Measurements from ENCODE around the gene SLC2A6. TPM values are rescaled to one million over a fixed set of nuclear protein-coding genes. Genes with fewer than 3 reads are reported as not detected.
A peak's percentile ranks its signal among the peaks of the same experiment; 100 is the strongest.

The SLC2A6 gene
- total RNA-seq, 8 experiments from 2014 or later, result 4.7 to 23.0 (median 9.7) TPM

DNA sequence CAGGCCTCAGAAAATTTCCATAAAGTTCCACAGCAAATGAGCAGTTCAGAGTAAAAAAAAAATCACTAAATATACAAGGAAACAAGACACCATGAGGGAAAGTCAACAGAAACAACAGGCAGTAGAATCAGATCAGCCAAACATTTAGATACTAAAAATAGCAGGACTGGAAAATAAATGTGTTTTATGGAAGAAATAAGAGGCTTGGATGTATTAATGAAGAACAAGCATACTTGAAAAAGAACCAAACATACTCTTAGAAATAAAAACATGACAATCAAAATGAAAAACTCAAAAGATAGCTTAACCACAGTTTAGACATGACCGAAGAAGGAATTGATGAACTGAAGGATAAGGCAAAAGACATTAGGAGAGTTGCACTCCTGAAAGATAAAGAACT lies 23.2 kb upstream of the SLC2A6 start:
- Histone ChIP-seq H3K4me3 (no peak overlapping the region), H3K27ac (no peak overlapping the region), H3K4me1 (replicated peaks in 1 of 2) (peaks cover 9 to 12% of the 10 kb centered on the region in 2 donors)
- ATAC-seq (replicated peaks in 6 of 8), result no peak
- in situ Hi-C loops (cut with MboI; ENCODE audit: low pct_unique_long_range_greater_than_20kb in 2 of 9, low sequenced_read_pairs in 9 of 9, unreplicated experiment in 9 of 9), result no loop called here
- 0 to 100% (median 89%) methylated on average over 1 of the region's 1 CpG for WGBS, 10 experiments

DNA sequence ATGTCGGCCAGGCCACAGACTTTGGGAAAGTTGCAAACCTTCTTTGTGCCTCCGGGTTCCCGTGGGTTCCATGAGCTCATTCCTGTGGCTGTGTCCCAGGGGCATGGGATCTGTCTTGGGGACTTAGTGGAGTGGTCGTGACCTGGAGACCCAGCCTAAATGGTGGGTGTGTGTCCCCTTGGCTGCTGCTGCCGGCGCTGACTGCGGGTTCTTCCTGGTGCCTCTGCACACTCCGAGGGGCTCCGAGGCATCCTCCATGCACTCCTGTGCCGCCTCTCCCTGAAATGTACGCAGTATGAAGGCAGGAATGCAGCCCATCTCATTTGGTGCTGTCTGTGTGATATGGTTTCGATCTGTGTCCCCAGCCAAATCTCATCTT lies 21.0 kb upstream of the SLC2A6 start:
- ATAC-seq (replicated peaks in 6 of 8), result no peak
- in situ Hi-C loops (cut with MboI; ENCODE audit: low pct_unique_long_range_greater_than_20kb in 2 of 9, low sequenced_read_pairs in 9 of 9, unreplicated experiment in 9 of 9), result loop anchor here in 5 of 9 experiments (25.0 kb wide), 3 partner anchors 313 to 488 kb away; partner anchors contain the start of gene GTF3C5 (in 2 of the 5)
- Histone ChIP-seq H3K4me3 (no peak overlapping the region), H3K4me1 (replicated peaks in 1 of 2) (peaks cover 6 to 9% of the 10 kb centered on the region in 2 donors), H3K27ac (no peak overlapping the region)
- 67 to 100% (median 83%) methylated on average over 1 to 12 of the region's 12 CpGs; no CpG with 5 or more reads in 3 of the 10 experiments for WGBS, 10 experiments

DNA sequence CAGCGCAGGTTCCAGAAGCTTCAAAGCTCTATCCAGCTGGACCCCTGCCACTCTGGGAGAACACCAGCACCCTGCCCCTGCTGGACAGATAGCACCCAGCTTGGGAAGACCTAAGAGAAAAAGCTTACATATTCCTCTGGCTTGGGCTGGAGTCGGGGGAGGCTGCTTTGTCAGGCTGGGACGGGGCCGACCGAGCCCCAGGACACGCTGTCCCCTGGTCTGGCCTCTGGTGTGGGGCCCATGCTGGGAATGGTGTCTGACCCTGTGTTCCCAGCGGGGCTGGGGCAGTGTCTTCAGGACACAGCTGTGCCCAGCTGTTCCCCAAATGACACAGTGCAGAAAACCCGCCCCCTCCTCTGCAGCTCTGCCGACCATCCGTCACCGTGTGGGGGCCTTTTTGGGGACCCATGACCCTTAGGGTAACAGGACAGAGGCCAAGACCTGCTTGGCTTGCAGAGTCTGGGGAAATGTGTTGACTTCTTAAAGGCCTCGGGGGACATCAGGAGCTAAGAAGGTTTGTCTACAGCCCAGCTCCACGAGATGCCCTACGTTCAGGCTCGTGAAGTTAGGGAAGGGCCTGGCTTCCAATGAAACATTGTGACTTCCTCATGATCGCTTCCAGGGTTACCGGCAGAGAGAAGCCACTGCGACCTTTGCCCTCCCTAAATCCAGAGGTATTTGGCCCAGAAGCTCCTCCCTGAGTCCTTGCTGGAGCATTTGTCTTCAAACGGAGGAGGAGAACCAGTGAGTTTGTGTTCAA lies 20.4 kb upstream of the SLC2A6 start:
- in situ Hi-C loops (cut with MboI; ENCODE audit: low pct_unique_long_range_greater_than_20kb in 2 of 9, low sequenced_read_pairs in 9 of 9, unreplicated experiment in 9 of 9), result loop anchor here in 5 of 9 experiments (25.0 kb wide), 3 partner anchors 312 to 487 kb away; partner anchors contain the start of gene GTF3C5 (in 2 of the 5)
- ATAC-seq (replicated peaks in 6 of 8), result no peak
- H3K4me3 ChIP-seq, result no peak overlapping the region
- H3K27ac ChIP-seq, result no peak overlapping the region
- 20 to 80% (median 53%) methylated on average over 1 to 11 of the region's 19 CpGs; no CpG with 5 or more reads in 2 of the 10 experiments for WGBS, 10 experiments
- peaks cover 6 to 9% of the 10 kb centered on the region in 2 donors for H3K4me1 ChIP-seq (replicated peaks in 1 of 2)

DNA sequence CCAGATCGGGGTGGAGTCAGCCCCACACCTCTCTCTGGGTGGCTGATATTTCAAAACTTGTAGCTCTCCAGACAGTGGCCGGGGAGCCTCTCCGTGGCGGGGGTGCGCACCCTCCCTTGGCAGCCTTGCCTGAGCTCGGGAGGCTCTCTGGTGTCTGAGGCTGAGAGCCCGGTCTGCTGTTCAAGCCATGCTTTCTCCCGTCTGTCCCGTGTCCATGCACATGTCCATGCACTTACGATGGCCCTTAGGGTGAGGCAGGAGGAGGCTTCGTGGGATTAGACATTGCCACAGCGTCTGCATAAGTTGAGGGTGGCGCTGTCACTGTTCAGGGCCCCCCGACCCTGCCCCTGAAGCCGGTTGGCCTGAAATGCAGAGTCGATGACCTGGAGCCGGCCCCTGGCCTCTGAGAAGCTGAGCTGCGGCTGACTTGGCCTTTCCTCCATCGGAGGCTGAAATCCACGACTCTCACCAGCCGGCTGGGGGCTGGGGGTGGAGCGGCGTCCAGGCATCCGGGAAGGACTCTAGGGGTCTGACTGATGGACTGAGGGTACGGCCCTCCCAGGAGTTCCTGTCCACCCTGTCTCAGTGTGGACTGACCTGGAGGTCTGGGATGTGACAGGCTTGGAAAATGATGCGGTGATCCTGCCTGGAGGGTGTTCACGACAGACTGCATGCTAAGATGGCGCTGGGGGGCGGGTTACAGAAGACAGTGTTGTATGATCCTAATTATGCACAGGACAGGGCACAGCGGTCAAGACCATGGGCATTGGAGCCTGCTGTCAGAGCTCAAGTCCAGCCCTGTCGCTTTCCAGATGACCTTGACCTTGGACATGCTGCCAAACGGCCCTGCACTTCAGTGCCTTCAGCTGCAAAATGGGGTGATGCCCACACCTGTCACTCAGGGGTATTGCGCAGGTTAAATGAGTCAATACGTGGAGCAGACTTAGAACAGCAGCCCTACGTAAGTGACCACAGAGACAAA lies 18.3 kb upstream of the SLC2A6 start:
- H3K27ac ChIP-seq, result no peak overlapping the region
- peaks cover 6 to 9% of the 10 kb centered on the region in 2 donors for H3K4me1 ChIP-seq (replicated peaks in 1 of 2)
- ATAC-seq (replicated peaks in 6 of 8), result peak in 5 of 8 experiments; percentile 13 to 69 (median 39)
- in situ Hi-C loops (cut with MboI; ENCODE audit: low pct_unique_long_range_greater_than_20kb in 2 of 9, low sequenced_read_pairs in 9 of 9, unreplicated experiment in 9 of 9), result loop anchor here in 5 of 9 experiments (25.0 kb wide), 3 partner anchors 310 to 485 kb away; partner anchors contain the start of gene GTF3C5 (in 2 of the 5)
- whole genome bisulfite sequencing, 10 experiments, result 0 to 83% (median 58%) methylated on average over 1 to 14 of the region's 35 CpGs; no CpG with 5 or more reads in 2 of the 10 experiments
- no peak overlapping the region for H3K4me3 ChIP-seq

DNA sequence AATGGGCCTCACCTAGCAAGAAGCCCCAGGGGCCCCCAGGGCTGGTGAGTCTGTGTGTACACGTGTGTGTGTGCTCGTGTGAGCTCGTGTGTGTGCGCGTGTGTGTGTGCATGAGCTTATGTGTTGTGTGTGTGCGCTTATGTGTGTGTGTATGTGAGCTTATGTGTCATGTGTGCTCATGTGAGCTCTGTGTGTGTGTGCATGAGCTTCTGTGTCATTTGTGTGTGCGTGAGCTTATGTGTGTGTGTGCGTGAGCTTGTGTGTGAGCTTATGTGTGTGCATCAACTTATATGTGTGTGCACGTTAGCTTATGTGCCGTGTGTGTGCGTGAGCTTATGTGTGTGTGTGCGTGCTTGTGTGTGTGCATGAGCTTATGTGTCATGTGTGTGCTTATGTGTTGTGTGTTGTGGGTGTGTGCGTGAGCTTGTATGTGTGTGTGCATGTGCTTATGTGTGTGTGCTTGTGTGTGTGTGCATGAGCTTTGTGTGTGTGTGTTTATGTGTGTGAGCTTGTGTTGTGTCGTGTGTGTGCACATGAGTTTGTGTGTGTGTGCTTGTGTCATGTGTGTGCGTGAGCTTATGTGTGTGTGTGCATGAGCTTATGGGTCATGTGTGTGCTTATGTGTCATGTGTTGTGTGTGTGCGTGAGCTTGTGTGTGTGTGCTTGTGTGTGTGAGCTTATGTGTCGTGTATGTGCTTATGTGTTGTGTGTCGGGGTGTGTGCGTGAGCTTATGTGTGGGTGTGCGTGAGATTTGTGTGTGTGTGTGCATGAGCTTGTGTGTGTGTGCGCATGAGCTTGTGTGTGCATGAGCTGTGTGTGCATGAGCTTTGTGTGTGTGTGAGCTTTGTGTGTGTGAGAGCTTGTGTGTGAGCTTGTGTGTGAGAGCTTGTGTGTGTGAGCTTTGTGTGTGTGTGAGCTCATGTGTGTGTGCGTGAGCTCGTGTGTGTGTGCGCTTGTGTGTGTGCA lies 16.7 kb upstream of the SLC2A6 start:
- no peak overlapping the region for H3K27ac ChIP-seq
- in situ Hi-C loops (cut with MboI; ENCODE audit: low pct_unique_long_range_greater_than_20kb in 2 of 9, low sequenced_read_pairs in 9 of 9, unreplicated experiment in 9 of 9), result loop anchor here in 5 of 9 experiments (25.0 kb wide), 3 partner anchors 308 to 483 kb away; partner anchors contain the start of gene GTF3C5 (in 2 of the 5)
- H3K4me1 ChIP-seq (replicated peaks in 1 of 2), result peaks cover 6 to 9% of the 10 kb centered on the region in 2 donors
- 20 to 100% (median 92%) methylated on average over 1 to 16 of the region's 24 CpGs; no CpG with 5 or more reads in 1 of the 10 experiments for WGBS, 10 experiments
- H3K4me3 ChIP-seq, result no peak overlapping the region
- ATAC-seq (replicated peaks in 6 of 8), result no peak

DNA sequence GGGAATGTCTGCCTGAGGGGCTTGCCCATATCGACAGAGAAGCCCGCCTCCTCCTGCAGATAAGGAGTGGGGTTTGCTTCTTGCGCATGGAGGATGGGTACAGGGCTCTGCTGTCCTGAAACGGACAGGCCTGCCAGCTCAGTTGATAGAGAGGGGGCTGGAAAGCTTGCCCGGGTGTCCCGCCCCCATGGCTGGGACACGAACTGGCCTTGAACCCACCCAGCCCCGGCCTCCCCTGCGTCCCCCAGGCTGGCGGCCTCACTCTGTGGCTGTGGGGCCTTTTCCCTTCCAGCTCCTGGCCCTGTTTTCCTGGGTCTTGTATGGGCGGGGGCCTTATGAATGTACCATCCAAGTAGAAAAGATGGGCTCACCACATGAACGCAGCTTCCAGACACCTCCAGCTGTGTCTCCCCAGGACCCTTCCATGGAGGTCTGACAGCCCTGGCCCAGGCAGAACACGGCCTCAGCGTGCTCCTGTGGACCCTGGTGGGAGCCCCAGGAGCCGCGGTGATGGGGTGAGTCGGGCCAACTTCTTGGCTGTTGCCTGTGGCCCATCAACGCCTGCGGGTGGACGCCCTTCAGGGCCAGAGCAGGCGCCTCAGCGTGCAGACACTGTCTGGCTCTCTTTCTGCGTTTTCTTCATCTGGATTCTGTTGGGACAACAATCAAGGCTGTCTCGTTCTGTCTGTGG lies 15.9 kb upstream of the SLC2A6 start:
- WGBS, 10 experiments, result 24 to 86% (median 80%) methylated on average over 1 to 7 of the region's 24 CpGs; no CpG with 5 or more reads in 5 of the 10 experiments
- peak in 1 of 8 experiments; percentile 24 for ATAC-seq (replicated peaks in 6 of 8)
- in situ Hi-C loops (cut with MboI; ENCODE audit: low pct_unique_long_range_greater_than_20kb in 2 of 9, low sequenced_read_pairs in 9 of 9, unreplicated experiment in 9 of 9), result loop anchor here in 5 of 9 experiments (25.0 kb wide), 3 partner anchors 307 to 482 kb away; partner anchors contain the start of gene GTF3C5 (in 2 of the 5)
- Histone ChIP-seq H3K4me3 (no peak overlapping the region), H3K27ac (no peak overlapping the region), H3K4me1 (replicated peaks in 1 of 2) (peaks cover 6 to 9% of the 10 kb centered on the region in 2 donors)

DNA sequence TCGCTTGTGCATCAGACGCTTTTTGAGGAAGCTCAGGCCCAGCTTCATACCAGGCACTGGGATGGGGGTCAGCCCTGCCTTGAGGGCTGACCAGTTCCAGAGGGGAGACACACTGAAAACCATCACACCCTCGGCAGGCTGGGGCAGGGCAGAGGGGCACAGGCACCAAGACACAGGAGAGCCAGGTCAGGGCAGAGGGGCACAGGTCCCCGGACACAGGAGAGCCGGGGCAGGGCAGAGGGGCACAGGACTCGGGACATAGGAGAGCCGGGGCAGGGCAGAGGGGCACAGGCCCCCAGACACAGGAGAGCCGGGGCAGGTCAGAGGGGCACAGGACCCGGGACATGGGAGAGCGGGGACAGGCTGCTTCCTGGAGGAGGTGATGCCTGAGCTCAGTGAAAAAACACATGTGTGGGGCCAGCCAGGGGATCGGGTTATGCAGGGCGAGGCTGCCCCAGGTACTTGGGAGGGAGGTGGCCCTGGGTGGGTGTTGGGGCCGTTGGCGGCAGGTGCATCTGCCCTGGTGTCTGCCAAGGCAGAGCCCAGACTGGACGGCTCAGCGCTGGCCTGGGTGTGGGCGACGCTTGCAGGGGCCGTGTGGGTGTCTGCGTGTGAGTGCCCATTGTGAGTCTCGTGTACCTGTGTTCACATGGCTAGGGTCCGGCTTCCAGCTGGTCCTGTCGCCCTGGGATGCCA lies 15.1 kb upstream of the SLC2A6 start:
- Histone ChIP-seq H3K4me1 (replicated peaks in 1 of 2) (peaks cover 6 to 9% of the 10 kb centered on the region in 2 donors), H3K27ac (no peak overlapping the region), H3K4me3 (no peak overlapping the region)
- 80 to 100% (median 88%) methylated on average over 2 to 5 of the region's 23 CpGs; no CpG with 5 or more reads in 7 of the 10 experiments for WGBS, 10 experiments
- no peak for ATAC-seq (replicated peaks in 6 of 8)
- in situ Hi-C loops (cut with MboI; ENCODE audit: low pct_unique_long_range_greater_than_20kb in 2 of 9, low sequenced_read_pairs in 9 of 9, unreplicated experiment in 9 of 9), result loop anchor here in 5 of 9 experiments (25.0 kb wide), 3 partner anchors 307 to 482 kb away; partner anchors contain the start of gene GTF3C5 (in 2 of the 5)

DNA sequence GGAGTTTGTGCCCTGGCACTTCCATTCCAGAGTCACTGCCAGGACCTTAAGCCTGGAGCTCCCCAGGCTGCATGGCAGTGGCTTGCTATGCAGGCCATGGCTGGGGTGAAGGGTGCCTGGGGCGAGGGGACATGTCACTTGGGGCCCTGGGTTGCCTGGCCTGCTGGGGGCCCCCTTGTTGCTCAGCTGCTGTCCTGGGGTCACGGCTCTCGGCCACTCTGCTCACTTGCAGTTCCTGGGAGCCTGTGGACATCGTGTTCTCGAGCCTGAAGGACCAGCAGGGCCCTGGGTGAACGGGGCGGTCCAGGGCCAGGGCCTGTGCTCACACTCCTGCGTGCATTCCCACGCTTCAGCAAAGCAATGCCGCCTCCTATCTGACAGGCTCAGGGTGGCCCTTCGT lies 14.5 kb upstream of the SLC2A6 start:
- ATAC-seq (replicated peaks in 6 of 8), result no peak
- in situ Hi-C loops (cut with MboI; ENCODE audit: low pct_unique_long_range_greater_than_20kb in 2 of 9, low sequenced_read_pairs in 9 of 9, unreplicated experiment in 9 of 9), result loop anchor here in 5 of 9 experiments (25.0 kb wide), 3 partner anchors 306 to 481 kb away; partner anchors contain the start of gene GTF3C5 (in 2 of the 5)
- WGBS, 10 experiments, result 65 to 70% methylated on average over 2 to 5 of the region's 11 CpGs; no CpG with 5 or more reads in 8 of the 10 experiments

DNA sequence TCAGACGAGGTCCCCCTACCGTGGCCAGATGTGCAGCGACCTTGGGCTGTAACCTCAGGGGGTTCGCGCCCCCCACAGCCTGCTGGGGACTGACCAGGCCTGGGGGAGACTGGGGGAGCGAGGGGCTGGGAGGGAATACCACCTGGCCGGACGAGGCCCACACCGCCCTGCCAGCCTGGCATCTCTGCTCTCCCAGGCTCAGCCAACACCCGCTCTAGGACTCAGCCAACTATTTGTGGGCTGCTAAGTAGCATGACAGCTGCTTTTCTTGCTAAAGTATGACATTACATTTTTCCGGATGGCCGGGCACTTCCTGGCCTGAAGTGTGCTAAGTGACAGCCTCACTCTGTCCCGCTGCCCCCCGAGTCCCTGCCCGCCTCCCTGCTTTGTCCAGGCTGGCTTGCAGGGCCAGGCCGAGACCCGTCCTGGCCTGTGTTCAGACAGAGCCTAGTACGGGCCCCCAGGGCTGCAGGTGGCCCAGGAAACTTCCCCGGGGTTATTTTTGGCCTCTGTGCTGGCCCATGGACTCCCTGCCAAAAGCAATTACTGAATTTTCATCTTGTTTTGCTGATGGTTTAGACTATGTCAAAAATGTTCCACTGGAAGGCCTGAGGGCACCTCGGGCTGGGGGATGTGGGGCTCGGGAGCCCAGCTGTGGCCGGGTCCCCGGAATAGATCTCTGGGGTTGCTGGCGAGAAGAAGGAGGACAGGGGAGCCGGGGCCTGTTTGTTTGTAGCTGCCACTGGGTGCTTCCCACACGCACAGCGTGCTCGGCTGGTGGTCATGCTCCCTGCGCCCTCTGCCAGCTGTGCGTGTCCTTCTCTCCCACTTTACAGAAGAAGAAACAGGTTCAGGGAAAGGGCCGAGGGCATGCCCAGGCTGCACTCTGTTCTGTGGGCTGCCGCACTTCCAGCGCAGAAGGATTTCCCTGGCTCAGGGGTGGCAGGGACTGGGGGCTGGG lies 13.4 kb upstream of the SLC2A6 start:
- ATAC-seq (replicated peaks in 6 of 8), result peak in 4 of 8 experiments; percentile 26 to 64 (median 54)
- Histone ChIP-seq H3K4me3 (no peak overlapping the region), H3K27ac (no peak overlapping the region), H3K4me1 (replicated peaks in 1 of 2) (peaks cover 6 to 8% of the 10 kb centered on the region in 2 donors)
- in situ Hi-C loops (cut with MboI; ENCODE audit: low pct_unique_long_range_greater_than_20kb in 2 of 9, low sequenced_read_pairs in 9 of 9, unreplicated experiment in 9 of 9), result loop anchor here in 5 of 9 experiments (25.0 kb wide), 3 partner anchors 305 to 480 kb away; partner anchors contain the start of gene GTF3C5 (in 2 of the 5)
- WGBS, 10 experiments, result 40 to 80% (median 60%) methylated on average over 1 to 5 of the region's 33 CpGs; no CpG with 5 or more reads in 5 of the 10 experiments

More for the DNA sequence above, 14.5 kb upstream of the SLC2A6 start:
- peaks cover 6 to 9% of the 10 kb centered on the region in 2 donors for H3K4me1 ChIP-seq (replicated peaks in 1 of 2)
- H3K27ac ChIP-seq, result no peak overlapping the region
- no peak overlapping the region for H3K4me3 ChIP-seq

DNA sequence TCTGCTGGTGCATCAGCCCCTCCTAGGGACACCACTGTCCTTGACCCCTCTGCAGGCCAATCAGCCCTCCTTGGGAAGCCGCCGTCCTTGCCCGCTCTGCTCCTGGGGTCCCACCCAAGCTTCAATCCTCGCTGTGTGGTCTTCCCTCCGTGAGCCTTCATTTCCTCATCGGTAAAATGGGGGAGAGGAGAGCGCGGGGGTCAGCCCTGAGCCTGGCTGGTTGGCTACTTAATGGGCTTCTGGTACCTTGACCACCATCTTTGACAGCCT lies 12.7 kb upstream of the SLC2A6 start:
- in situ Hi-C loops (cut with MboI; ENCODE audit: low pct_unique_long_range_greater_than_20kb in 2 of 9, low sequenced_read_pairs in 9 of 9, unreplicated experiment in 9 of 9), result loop anchor here in 5 of 9 experiments (25.0 kb wide), 3 partner anchors 304 to 479 kb away; partner anchors contain the start of gene GTF3C5 (in 2 of the 5)
- ATAC-seq (replicated peaks in 6 of 8), result no peak
- no peak overlapping the region for H3K4me3 ChIP-seq
- H3K27ac ChIP-seq, result no peak overlapping the region
- H3K4me1 ChIP-seq (replicated peaks in 1 of 2), result peaks cover 0 to under 1% of the 10 kb centered on the region in 2 donors
- 78 to 100% (median 88%) methylated on average over 1 to 5 of the region's 8 CpGs; no CpG with 5 or more reads in 6 of the 10 experiments for WGBS, 10 experiments
